ENCODE measurements around the gene TIMP2.

- TF ChIP-seq CEBPB (IDR thresholded peaks at IDR 0.05; ENCODE audit: low read depth, low read length) (no peak), RCOR1 (IDR thresholded peaks at IDR 0.05; ENCODE audit: insufficient replicate concordance, low read length) (no peak), POLR2A (IDR thresholded peaks at IDR 0.05; ENCODE audit: low read depth, low read length) (no peak), FOS (IDR thresholded peaks at IDR 0.05; ENCODE audit: low read depth, low read length) (no peak)
- TF ChIP-seq, protein P1, sequence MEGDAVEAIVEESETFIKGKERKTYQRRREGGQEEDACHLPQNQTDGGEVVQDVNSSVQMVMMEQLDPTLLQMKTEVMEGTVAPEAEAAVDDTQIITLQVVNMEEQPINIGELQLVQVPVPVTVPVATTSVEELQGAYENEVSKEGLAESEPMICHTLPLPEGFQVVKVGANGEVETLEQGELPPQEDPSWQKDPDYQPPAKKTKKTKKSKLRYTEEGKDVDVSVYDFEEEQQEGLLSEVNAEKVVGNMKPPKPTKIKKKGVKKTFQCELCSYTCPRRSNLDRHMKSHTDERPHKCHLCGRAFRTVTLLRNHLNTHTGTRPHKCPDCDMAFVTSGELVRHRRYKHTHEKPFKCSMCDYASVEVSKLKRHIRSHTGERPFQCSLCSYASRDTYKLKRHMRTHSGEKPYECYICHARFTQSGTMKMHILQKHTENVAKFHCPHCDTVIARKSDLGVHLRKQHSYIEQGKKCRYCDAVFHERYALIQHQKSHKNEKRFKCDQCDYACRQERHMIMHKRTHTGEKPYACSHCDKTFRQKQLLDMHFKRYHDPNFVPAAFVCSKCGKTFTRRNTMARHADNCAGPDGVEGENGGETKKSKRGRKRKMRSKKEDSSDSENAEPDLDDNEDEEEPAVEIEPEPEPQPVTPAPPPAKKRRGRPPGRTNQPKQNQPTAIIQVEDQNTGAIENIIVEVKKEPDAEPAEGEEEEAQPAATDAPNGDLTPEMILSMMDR (conservative IDR thresholded peaks at IDR 0.05; ENCODE audit: low read depth, low read length): no peak
Measured at GRCh38 chr17:78886954-78887353, 38.2 kb downstream of the TIMP2 start.
